ENCODE results near the gene DENND5A. TPM values are rescaled to one million over a fixed set of nuclear protein-coding genes. Genes with fewer than 3 reads are reported as not detected.

The DENND5A gene
- total RNA-seq, 1 donor from 2014 or later, result 185 TPM

GRCh38 chr11:9139628-9140357 lies 125.4 kb downstream of the DENND5A start:
- no peak for DNase-seq (ENCODE audit: low read depth, low spot score)

- DNase-seq (ENCODE audit: low read depth, low spot score), result peak; percentile 88
Observed at GRCh38 chr11:9138612-9139579, 126.3 kb downstream of the DENND5A start.

- no peak for DNase-seq (ENCODE audit: low read depth, low spot score)
Observed at GRCh38 chr11:9138133-9138453, 127.1 kb downstream of the DENND5A start.

- no peak for DNase-seq (ENCODE audit: low read depth, low spot score)
Observed at GRCh38 chr11:9137293-9138132, 127.6 kb downstream of the DENND5A start.

- DNase-seq (ENCODE audit: low read depth, low spot score), result no peak
Observed at GRCh38 chr11:9136741-9137140, 128.4 kb downstream of the DENND5A start.

- no peak for DNase-seq (ENCODE audit: low read depth, low spot score)
Observed at GRCh38 chr11:9133956-9134355, 131.2 kb downstream of the DENND5A start.

GRCh38 chr11:9132203-9132878 lies 132.8 kb downstream of the DENND5A start:
- no peak for DNase-seq (ENCODE audit: low read depth, low spot score)

GRCh38 chr11:9130297-9130696 lies 134.9 kb downstream of the DENND5A start:
- DNase-seq (ENCODE audit: low read depth, low spot score), result no peak

- no peak for DNase-seq (ENCODE audit: low read depth, low spot score)
Observed at GRCh38 chr11:9126636-9127035, 138.5 kb downstream of the DENND5A start.

- DNase-seq (ENCODE audit: low read depth, low spot score), result no peak
Observed at GRCh38 chr11:9125185-9125886, 139.8 kb downstream of the DENND5A start.

- DNase-seq (ENCODE audit: low read depth, low spot score), result no peak
Observed at GRCh38 chr11:9123595-9124304, 141.4 kb downstream of the DENND5A start.

- no peak for DNase-seq (ENCODE audit: low read depth, low spot score)
Observed at GRCh38 chr11:9121469-9121796, 143.7 kb downstream of the DENND5A start.

GRCh38 chr11:9120664-9121468 lies 144.3 kb downstream of the DENND5A start:
- no peak for DNase-seq (ENCODE audit: low read depth, low spot score)

GRCh38 chr11:9118277-9118676 lies 146.9 kb downstream of the DENND5A start:
- no peak for DNase-seq (ENCODE audit: low read depth, low spot score)

- DNase-seq (ENCODE audit: low read depth, low spot score), result no peak
Observed at GRCh38 chr11:9112075-9112474, 153.1 kb downstream of the DENND5A start.

GRCh38 chr11:9109858-9110731 lies 155.1 kb downstream of the DENND5A start:
- DNase-seq (ENCODE audit: low read depth, low spot score), result no peak

- no peak for DNase-seq (ENCODE audit: low read depth, low spot score)
Observed at GRCh38 chr11:9104580-9104979, 160.6 kb downstream of the DENND5A start.

Measured in pulmonary artery endothelial cell (primary cell).